Occipital lobe (tissue), 3 donors: ENCODE measurements around the gene SKAP1. TPM values are rescaled to one million over a fixed set of nuclear protein-coding genes. Genes with fewer than 3 reads are reported as not detected.
A peak's percentile ranks its signal among the peaks of the same experiment; 100 is the strongest.

ENCODE experiments used
- DNase-seq: peaks from one replicate; lab custom pipeline; 2025; lab: John Stamatoyannopoulos, UW
- small RNA-seq: library from RNA; depleted of rRNA; stranded (forward); fragments of <200 nt; gene quantifications from one replicate; pipeline ENCODE3, GENCODE V24; 2014
- total RNA-seq: library from RNA; depleted of rRNA; stranded (reverse); fragments of >200 nt; gene quantifications from one replicate; pipeline ENCODE4 v1.2.3, GENCODE V29; 2014

The SKAP1 gene
- total RNA-seq, 1 donor from 2014 or later = 0.62 TPM

GRCh38 chr17:48113201-48113676, 316.8 kb downstream of the SKAP1 start:
- no peak for DNase-seq

DNA sequence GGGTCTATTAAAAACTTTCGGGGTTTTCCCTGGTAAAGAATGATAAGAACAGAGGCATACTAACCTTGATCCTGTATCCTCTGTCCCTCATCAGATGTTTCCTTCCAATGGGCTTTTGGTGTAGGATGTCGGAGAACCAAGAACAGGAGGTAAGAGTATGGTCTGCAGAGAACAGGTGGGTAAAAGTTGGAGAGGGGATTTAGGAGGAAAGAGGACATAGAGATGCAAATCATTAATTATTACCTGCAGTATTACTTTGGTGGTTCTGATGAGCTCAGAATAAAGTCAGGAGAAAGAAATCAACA, 318.1 kb downstream of the SKAP1 start:
- DNase-seq = no peak

DNA sequence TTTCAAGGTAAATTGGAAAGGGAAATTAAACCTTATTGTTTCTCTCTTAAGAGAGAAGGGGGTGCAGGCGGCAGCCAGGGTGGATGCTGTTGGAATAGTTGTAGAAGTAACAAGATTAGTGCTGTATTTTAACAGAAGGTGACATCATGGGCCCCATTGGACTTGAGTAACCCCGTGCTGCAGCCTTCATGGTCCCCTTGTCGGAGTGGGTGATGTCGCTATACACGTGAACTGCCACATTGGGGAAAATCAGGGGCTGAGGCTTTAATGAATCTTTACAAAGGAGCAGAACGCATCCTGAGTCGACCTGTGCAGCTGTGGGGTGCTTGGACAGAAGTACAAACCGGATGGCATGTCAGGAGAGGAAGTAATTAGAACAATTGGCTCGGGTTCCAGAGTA, 319.3 kb downstream of the SKAP1 start:
- no peak for DNase-seq

DNA sequence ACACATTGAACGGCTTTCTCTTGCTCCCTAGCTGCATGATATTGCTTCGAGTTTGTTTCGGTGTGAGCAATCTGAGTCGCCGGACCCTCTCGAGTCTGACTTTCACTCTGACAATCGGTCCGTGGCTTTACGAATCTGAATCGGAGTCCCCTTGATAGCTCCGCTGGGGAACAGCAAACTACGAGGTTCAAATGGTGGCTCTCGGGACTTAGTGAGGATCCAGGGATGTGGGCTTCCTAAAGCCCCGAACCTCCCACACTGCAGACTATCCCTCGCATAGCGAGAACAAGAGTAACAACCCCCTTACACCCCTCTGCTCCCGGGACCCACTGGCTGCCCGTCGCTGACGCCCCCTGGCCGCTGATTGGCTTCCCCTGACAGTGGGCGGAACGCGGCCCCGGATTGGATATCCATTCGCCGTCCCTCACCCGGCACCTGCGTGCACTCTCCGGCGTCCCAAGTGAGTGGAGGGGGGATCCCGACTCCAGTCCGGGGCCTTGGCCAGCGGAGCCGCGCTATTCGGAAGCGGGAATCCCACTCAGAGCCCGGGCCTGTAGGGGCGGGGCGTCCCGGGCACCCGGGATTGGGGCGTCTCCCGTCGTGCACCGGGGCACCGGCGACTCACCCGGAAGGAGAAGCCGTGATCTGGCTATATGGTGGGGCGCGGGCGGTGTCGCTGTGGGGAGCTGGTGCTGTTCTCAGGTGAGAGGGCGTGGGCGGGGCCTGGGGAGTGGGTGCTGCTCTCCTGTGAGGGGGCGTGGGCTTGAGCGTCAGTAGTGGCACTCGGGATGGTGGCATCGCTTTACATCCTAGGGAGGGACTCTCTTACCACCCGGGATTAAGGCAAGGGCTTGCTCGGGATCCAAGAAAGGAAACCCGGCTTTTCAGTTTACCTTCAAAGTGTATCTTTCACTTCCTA, 322.6 kb downstream of the SKAP1 start, which contains the start of gene SNX11:
Gene SNX11, plus strand, starts transcription at position 630 of the 919 bp plus-strand sequence. CDS start 4,278 bp downstream, outside the sequence.
- DNase-seq = peak; percentile 88

- no peak for DNase-seq
Measured at GRCh38 chr17:48106802-48107136, 323.2 kb downstream of the SKAP1 start.

DNA sequence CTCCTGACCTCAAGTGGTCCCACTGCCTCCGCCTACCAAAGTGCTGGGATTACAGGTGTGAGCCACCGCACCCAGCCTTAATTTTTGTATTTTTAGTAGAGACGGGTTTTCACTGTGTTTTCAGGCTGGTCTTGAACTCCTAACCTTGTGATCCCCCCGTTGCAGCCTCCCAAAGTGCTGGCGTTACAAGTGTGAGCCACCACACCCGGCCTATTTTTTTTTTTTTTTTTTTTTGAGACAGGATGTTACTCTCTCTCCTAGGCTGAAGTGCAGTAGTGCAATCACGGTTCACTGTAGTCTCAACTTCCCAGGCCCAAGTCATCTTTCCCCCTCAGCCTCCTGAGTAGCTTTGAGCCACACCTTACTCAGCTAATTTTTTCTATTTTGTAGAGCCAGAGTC, 325.6 kb downstream of the SKAP1 start:
- no peak for DNase-seq

- no peak for DNase-seq
Measured at GRCh38 chr17:48102798-48103715, 327.0 kb downstream of the SKAP1 start.

DNA sequence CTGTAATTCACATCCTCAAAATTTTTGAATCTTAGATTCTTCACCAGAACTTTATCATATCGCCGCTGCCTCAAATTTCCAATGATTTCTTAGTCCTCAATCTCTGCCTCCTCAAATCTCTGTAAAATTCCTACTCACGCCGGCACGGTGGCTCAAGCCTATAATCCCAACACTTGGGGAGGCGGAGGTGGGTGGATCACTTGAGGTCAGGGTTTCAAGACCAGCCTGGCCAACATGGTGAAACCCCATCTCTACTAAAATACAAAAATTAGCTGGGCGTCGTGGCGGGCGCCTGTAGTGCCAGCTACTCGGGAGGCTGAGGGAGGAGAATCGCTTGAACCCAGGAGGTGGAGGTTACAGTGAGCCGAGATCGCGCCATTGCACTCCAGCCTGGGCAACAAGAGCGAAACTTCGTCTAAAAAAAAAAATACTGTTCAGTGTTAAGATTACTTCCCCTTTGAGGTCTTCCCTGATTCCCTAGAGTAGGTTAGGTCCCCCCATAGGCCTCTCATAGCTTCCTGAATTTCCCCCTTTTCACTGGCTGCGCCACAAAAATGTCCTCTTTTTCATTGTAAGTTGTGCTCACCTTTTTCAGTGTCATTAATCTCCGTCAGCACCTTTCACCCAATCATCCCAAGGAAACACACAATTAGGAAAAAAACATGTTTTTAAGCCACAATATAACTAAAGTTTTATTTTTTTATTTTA, 327.8 kb downstream of the SKAP1 start:
- no peak for DNase-seq

- DNase-seq = peak; percentile 92
Measured at GRCh38 chr17:48101012-48101720, 328.8 kb downstream of the SKAP1 start, which contains the start of gene CBX1. TSS of gene CBX1 (minus strand) at chr17:48101478. CDS start at chr17:48077004, 24,474 bp downstream.

DNA sequence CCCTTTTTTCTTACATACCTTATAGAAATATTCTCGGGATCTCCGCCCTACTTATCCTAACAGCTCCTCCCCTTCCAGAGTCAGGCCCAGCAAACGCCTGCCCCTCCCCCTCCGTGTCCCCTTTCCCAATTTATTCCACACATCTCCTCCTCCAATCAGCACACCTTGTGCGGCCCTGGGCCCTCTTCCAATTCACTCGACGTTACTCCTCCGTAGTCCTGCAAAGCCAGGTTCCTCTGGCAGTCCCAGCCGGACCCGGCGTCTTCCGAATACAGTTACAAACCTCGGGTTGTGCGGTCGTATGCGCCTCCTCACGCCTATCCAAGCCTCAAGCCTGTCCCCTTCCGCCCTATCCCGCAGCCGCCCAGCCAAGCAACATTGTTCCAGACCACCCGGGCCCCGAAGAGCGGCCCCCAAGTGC, 329.4 kb downstream of the SKAP1 start:
- peak; percentile 44 for DNase-seq

DNA sequence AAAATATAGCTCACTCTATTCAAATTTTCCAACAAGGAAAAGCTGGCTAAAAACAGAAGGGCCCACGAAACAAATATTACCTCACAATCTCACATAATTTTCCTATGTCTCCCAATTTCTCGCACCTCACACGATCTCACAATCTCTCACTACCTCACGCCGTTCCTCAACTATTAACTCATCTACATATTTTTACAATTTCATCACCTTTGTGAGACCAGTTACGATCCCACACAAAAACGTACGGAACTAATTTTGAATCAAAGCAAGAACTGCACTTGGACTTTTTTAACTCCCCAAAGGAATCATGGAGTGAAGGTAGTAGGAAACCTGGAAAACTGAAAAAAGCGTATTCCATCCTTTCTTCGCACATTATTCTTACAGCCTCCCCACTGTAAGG, 329.9 kb downstream of the SKAP1 start:
- DNase-seq = no peak

DNA sequence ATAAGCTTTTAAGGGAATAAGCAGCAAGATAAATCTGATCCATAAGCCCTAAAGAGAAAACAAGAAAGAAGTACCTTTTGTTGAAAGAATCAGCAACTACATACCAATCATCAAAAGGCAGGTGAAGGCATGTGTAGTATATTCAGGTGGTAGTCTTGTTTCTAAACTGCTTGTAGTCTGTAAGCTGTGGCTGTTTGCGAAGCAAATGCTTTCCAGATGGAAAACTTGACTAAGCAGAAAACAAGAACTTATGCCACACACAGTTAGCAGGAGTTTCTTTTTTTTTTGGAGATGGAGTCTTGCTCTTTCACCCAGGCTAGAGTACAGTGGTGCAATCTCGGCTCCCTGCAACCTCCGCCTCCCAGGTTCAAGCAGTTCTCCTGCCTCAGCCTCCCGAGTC, 334.4 kb downstream of the SKAP1 start:
- no peak for DNase-seq

DNA sequence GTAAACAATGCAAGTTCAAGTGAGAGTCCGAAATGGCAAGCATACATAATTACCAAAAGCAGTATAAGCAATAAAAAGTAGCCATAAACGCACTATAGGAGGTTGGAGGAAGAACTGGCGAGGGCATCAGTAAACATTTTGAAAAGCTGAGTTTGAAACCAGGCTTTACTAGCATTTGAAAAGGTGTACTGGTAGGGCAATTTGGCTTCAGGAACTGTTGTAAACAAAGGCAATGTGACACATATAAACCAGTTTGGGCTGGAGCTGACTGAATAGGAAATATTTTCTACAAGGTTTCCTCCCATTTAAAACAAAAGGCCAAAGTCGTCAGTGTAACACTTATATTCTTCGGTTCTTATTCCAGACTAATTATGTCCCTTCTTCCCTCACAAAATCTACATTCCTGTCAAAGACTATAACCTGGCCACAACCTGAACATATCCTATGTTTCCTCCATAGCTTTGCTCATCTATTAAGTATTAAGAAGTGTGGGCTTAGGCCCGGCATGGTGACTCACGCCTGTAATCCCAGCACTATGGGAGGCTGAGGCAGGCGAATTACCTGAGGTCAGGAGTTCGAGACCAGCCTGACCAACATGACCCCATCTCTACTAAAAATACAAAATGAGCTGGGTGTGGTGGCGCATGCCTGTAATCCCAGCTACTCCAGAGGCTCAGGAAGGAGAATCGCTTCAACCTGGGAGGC, 336.5 kb downstream of the SKAP1 start:
- no peak for DNase-seq

DNA sequence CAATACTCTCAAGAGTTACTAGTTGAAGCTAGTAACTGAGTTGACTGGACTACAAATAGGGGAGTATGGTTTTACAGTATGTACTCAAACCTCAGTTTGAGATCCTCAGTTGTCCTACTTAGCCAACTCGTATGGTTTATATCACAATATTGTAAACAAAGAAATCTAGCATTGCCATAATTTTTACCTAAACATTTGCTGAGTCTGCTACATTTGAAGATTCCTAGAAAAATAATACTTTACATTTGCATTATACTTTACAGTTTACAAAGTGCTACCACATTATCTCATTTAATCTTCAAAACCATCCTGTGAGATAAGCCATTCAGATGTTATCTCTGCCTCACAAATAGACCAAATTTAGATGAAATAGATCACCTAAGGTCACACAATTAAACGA, 345.1 kb downstream of the SKAP1 start:
- no peak for DNase-seq

Small RNA genes within 50 kb of the gene (small RNA-seq; reads per million reads assigned to genes)
- gene MIR1203 = not detected
- 0.12 reads per million for gene RF00012
- not detected for gene RF00019
- gene RNU6-1152P = not detected
- gene RNU6-1201P = not detected

Other genes starting within 250 kb of the SKAP1 start
- not detected for gene HOXB1, start 100.8 kb upstream of the SKAP1 start, total RNA-seq
- gene HOXB2, start 114.9 kb upstream of the SKAP1 start, total RNA-seq = 0.16 TPM
- gene HOXB4, start 148.1 kb upstream of the SKAP1 start, total RNA-seq = not detected
- gene HOXB3, start 160.0 kb upstream of the SKAP1 start, total RNA-seq = not detected
- gene HOXB5, start 163.6 kb upstream of the SKAP1 start, total RNA-seq = not detected
- gene HOXB6, start 174.8 kb upstream of the SKAP1 start, total RNA-seq = not detected
- not detected for gene HOXB7, start 180.8 kb upstream of the SKAP1 start, total RNA-seq
- gene HOXB8, start 185.1 kb upstream of the SKAP1 start, total RNA-seq = not detected
- gene HOXB9, start 196.1 kb upstream of the SKAP1 start, total RNA-seq = not detected